PC-9 (cell line): ENCODE results near the gene ISM1.

ENCODE experiments used
- CTCF ChIP-seq: fragments of 200-600 bp; sonication (generic); conservative IDR thresholded peaks from 2 replicates; pipeline ENCODE4 v1.6.1; 2017; ENCODE audit warnings: mixed run types, antibody characterized with exemption, mild to moderate bottlenecking, moderate library complexity
- EZH2 ChIP-seq: fragments of 200-600 bp; sonication (generic); IDR thresholded peaks from 2 replicates; pipeline ENCODE4 v1.8.0; 2017; ENCODE audit warnings: antibody characterized with exemption, low read depth

GRCh38 chr20:13317439-13317838 is 96.4 kb downstream of the ISM1 start:
- TF ChIP-seq CTCF (no peak), EZH2 (no peak)
